ENCODE results near the gene PPP2R2D.

The PPP2R2D gene

DNA sequence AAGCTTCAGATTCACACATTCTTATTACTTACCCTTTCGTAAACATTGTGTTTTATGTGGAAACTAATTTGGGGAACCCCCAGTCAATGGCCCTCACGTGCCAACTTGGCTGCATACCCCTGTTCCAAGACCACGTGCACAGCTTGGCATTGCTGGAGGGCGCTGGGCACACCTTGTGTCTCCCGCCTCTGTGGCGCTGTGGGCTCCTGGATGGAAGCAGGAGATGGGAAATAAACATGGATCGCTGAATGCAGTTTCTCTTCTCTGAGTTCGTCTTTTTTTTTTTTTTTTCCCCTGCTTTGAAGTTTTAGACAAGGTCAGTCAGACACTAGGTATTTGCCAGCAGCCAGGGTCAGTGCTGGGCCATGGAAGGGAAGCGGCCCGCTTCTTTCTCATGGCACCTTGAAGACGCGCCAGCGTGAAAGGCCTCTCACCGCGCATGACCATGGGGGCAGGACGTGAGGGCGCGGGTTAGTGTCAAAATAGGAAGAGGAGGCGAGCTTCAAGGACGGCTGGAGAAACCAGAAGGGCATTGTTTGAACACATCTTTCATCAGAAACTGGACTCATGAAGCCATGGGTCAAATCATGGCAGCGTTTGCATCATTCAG, 53.7 kb downstream of the PPP2R2D start:
- no peak for DNase-seq

DNA sequence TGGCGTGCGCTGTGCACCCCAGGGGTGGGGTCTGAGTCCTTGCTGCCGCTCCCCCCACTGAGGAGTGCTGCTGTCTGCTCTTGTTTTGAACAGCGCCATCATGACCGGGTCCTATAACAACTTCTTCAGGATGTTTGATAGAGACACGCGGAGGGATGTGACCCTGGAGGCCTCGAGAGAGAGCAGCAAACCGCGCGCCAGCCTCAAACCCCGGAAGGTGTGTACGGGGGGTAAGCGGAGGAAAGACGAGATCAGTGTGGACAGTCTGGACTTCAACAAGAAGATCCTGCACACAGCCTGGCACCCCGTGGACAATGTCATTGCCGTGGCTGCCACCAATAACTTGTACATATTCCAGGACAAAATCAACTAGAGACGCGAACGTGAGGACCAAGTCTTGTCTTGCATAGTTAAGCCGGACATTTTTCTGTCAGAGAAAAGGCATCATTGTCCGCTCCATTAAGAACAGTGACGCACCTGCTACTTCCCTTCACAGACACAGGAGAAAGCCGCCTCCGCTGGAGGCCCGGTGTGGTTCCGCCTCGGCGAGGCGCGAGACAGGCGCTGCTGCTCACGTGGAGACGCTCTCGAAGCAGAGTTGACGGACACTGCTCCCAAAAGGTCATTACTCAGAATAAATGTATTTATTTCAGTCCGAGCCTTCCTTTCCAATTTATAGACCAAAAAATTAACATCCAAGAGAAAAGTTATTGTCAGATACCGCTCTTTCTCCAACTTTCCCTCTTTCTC, 55.0 kb downstream of the PPP2R2D start:
- no peak for DNase-seq

DNA sequence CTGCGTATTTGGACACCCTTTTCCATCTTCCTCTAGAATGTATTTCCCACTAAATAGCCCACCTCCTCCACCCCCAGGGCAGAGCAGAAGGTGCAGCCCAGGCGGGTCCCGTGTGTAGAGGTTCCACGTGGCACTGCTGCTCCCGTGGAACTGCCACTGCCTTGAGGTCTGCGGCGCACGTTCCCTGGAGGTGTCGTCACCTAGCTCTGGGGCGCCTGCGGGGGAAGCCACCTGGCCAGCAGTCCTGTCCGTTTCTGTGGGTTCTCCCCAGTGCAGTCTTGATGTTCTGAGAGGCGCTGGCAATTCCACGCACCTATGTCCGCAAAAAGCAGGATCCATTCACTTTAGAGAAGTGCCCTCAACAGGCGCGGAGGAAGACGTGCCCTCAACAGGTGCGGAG, 59.0 kb downstream of the PPP2R2D start:
- DNase-seq, result no peak

DNA sequence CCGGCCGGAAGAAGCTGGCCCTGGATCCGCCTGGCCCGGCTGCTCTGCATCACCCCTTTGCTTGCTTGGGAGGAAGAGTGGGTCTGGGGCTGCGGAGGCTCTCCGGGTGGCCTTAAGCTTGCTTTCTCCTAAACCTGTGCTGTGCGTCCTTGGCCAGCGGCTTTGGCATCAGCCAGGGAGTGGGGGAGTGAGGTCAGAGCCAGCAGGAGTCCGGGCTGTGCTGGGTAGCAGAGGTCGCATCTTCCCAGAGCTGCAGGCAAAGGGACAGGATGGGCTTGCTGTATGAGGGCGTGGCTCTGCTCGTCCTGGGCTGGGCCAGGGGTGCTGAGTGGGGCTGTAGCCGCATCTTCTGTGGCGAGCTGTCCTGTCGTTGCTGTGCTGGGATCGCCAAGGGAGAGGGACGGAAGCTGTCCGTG, 59.8 kb downstream of the PPP2R2D start:
- no peak for DNase-seq

DNA sequence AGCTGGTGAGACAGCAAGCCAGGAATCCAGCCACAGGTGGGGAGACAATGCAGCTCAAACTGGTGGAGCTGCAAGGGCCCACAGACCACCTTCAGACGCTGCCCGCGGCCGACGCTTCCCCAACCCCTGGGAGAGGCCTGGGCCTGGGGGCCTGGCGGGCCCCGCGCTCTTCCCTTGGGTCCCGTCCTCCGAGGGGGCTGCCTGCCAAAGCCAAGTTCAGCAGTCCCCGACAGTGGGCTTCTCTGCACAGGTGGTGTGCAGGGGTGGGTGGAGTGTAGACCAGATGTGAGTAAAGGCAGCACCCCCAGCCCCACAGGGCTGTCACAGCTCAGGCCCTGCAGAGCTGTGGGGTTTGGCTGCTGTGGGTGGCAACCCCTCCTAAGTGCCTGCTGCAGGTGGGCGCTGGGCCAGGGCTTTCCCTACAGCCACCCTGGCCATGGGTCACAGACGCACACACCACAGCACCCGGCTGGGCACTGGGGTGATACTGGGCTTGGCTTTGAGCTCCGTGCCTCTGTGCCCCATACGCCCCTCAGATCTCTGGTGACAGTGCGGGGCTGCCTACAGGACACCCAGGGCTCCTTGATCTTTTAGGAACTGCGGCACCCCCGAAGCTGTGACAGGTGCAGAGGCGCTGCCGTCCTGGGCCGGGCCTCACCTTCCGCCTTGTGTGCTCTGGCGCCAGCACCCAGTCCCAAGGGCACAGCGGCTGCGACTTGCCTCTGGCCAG, 60.4 kb downstream of the PPP2R2D start:
- DNase-seq, result no peak

DNA sequence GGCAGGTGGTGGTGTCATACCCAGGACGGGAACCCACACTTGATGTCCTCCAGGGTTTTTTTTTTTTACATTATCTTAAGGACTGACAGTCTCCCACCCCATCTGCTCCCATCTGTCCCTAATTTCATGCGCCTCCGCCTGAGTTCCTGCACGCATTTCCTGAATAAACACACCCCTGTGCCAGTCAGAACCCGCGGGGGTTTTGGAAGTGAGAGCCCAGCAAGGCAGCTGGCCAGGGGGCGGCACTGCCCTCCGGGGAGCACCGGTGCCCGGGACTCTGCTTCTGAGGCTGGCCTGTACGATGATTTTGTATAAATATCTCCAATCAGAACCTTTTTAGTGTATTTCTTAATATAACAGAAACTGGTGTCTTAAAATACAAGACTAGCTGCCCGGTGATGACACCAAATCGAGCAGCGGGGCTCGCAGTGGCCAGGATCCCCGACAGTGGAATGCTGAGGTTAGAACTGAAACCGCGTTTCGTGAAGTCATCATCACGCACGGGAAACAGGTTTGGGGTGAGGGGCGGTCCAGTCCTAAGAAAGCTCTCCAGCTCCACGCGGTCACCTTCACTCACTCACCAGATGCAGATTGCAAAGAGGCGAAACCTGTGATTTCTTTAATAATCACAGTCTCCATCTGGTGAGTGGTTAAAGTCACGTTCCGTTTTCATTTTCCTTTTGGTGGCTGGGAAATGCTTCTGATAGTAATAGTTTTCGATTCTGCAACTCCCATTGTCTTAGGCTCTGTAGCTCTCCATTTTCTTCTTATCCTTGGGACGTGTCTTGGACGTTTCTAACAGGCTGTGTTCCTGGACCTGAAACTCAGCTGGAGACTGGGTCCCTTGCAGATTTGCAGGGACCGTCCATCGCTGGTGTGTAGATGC, 61.2 kb downstream of the PPP2R2D start:
- no peak for DNase-seq

DNA sequence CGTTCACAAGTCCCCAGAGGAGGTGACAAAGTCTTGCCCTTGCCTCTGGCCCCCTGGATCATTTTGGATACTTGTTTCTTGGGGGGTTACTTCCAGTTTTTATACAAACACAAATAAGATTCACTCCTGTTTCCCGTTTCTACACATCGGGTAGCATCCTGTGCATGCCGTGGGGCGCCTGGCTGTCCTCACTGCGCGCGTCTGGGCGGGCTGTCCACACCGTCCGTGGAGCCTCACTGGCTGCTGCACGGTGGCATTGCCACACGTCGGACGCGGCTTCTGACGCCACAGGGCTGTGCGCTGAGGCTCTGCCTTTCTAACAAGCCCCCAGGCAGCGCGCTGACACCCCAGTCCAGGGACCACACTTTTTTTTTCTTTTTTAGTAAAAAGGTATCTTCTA, 62.5 kb downstream of the PPP2R2D start:
- DNase-seq, result no peak

DNA sequence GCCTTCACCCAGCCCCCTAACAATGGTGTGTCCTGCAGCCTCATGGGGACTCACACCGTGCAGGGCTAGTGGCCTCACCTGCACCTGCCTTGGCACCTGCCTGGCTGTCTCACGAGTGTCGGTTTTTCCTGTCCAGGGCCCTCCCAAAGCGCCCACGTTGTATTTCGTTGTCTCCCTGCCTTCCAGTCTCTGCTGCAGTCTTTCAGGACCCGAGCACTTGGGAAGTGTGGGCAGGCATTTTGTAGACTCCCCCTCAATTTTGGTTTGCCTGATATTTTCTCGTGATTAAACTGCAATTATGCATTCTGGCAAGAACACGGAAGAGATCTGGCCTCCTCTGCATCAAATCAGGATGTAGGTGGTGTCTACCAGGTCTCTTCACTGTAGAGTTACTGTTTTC, 63.0 kb downstream of the PPP2R2D start:
- no peak for DNase-seq

DNA sequence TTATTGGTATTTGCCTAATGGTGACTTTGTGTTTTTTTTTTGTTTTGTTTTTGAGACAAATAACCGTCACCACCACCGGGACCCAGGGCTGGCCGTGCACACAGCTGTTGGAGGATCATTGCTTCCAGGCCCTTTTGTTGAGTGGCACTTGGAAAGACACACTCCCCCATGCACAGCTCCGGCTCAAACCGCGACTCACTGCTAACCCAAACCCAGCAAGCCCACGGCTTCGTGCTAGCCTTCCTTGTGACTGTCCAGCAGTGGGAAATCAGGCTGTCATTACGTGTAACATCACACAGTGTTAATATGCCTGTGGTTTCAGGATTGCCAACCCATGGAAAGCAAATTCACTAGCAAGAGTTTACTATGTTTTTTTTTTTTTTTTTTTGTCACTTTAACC, 63.5 kb downstream of the PPP2R2D start:
- no peak for DNase-seq

DNA sequence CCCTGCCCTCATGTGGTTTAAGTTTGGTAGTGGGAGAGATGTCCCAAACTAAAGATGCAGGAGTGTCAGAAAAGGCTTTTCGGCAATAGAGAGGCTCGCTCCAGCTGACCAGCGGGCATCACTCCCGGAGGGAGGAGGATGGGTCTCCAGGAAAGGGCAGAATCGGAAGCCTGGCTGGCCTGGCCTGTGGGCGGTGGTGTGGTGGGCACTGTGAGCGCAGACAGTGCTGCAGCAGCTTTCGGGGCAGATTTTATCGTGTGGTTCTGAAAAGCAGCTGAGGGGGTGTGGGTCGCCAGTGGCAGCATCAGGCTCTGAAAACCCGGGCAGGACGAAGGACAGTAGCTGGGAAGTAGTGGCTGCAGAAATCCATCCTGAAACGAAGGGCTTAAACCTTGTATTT, 68.1 kb downstream of the PPP2R2D start:
- no peak for DNase-seq

DNA sequence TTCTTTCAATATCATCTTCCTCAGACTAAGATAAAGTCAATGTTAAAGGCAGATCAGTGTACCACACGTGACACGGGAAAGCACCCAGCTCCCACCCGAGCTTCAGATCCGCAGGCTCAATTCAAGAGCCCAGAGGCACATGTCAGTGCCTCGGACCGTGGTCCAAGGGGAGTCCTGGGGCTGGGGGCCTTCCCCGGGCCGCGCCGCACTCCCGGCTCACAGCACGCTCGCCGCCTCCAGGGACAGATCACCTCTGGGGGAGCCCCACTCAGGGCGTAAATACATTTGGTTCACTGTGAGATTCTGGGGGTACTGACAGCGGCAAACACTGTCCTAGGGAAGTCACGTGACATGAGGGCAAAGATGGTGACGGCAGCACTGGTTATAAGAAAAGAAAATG, 70.1 kb downstream of the PPP2R2D start:
- DNase-seq, result no peak

DNA sequence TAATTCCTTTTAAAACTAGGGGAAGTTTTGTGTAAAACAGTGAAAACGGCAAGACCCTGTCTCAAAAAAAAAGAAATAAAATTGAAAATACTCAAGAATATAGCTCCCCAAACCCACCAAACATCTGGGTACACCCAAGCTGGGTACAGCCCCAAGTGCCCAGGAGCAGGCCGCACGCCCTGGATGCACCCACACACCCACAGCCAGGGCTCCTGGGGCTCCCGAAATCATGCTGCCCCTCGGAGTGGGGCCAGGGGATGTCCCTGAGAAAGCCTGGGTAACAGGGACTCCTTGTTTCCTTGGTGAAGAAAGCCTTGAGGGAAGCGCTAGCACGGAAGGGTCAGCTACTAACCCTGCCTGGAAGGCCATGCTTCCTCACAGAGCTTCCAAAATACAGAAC, 70.8 kb downstream of the PPP2R2D start:
- no peak for DNase-seq

DNA sequence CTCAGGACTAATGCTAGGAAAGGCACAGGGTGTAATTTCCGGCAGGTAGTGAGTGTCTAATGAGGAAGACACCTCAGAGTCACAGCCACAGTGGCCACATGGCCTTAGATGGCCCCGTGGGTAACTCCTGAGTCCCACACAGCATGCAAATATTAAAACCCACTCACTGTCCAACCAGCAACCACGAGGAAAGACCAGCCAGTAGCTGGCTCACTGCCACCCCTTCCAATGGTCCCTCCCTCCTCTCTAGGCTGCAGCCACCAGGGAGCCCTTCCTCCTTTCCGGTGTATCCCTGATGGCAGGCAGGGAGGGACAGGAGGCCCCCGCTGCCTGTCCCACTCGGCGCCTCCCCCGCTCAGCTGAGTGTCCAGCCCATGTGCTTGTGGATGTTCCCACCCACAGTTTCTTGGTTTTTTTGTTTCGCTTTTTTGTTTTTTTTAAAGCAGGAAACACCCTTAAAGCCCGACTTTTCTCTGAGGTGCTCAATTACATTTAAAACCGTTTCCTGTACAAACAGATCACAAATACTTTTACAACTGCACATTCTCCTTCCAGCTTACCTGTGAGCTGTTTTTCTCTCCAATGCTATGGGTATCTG, 71.8 kb downstream of the PPP2R2D start:
- DNase-seq, result peak; percentile 39

DNA sequence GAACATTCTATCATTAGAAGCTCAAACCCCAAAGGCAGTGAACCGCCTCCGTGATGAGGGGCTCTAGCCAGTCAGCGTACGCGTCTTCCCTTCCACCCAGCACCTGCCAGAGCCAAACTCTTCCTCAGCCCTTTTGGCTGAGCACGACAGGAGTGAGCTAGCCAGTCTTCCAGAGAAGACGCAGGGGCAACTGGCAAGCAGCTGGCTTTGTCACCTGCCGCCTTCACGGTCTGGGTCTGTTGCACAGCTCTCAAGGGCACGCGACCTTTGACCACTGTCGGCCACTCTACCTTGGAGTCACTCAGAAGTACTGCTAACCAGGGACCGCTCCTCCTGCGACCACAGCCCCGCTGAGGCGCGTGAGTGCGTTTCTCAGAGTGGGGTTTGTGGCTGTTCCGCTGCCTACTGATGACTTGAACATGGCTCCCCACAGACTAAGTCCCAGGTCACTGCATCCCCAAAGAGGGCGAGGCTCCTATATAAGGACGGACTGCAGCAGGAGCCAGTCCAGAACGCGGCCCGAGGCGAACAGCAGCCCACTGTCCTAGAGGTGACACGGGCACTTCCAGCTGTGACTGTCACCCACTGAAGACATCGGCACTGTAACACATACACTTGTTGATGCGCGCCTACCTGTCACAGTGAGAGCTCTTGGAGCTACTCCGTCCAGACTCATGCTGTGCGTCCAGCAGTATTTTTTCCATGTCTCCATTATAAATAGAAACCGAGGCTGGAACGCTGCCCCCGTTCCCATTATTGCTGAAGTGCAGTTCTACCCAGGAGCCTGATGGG, 72.5 kb downstream of the PPP2R2D start:
- no peak for DNase-seq

DNA sequence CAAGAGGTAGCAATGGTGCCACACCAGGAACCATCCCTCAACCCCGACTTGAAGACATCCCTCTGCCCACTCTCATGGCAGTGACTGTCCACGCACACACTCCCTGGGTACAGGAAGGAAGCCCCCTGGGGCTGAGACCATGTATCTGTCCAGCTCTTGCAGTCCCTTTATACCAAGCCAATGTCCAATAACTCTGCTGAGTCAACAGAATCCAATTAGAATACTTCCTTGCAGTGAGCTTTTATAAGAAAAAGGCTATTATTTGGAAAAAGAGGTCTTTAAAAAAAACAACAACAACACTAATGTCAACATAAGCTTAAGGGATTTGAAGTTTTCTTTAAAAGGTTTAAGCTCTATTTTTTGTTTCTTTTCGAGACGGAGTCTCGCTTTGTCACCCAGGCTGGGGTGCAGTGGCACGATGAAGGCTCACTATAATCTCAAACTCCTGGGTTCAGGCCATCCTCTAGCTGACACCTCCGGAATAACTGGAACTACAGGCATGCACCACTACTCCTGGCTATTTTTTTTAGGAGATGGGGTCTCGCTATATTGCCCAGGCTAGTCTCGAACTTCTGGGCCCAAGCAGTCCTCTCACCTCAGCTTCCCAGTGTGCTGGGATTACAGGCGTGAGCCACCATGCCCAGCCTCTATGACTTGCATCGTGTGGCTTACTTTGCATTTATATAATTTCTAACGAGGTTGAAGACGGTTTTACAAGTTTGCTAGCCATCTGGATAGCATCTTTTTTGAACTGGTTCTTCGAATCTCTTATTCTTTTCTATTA, 73.4 kb downstream of the PPP2R2D start:
- DNase-seq, result no peak

DNA sequence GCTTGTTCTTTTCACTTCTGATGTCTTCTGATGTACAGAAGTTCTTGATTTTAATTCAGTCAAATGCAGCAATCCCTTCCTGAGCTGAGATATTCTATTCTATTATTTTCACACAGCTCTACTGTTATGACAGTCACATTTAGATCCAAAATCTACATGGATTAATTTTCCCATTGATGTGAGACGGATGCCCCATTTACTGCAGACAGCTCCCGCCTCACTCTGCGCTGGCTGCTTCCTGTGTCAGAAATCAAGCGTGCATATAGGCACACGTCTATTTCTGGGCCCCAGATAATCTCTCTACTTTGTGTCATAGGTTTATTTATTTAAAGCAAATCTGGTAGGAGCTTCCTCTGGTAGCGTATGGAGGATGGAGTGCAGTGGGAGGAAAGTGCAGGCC, 74.2 kb downstream of the PPP2R2D start:
- no peak for DNase-seq

DNA sequence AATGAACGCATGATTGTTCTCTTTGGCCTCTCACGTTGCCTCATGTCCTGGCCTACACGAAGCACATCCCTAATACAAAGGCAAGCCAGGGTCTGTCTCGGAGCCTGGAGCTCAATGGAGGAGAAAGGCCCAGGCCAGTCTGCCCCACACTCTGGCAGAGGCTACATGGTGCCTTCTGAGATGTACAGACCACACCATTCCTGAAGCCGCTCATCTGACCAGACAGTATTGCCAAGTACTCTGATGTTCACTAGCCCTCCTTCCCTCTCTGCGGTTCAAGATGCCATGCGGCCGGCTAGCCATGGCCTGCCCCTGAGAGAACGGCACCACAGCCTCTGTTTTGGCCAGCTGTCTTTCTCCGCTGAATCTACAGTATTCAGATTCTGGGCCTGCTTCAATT, 75.0 kb downstream of the PPP2R2D start:
- no peak for DNase-seq

DNA sequence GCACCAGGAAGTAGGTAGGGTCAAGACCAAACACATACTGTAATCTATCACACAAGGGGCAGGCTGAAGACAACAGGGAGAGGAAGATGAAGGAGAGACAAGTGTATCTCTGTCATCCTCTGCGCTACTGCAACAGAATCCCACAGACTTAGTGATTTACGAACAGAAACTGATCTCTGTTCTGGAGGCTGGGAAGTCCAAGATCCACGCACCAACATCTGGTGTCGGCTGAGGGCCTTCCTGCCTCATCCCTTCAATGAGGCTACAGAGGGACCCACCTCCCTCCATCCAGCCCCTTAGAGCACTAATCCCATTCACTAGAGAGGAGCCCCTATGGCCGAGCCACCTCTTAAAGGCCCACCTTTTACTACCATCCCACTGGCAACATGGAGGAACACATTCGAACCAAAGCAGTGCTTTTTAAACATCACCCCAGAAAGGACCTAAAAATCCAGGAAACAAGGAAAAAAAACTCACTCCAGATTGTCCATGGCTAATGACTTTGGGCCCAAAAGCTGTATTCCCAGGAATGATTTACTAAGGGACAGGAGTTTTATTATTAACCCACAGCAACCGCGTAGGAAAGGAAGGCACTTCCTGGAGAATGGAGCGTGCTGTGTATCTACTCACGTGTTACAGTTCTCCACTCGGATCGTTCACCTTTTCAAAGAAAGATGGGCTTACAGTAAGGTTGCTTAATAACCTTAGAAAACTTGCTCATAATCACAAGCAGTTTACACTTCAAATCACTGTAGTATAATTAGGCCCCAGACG, 76.7 kb downstream of the PPP2R2D start:
- no peak for DNase-seq

DNA sequence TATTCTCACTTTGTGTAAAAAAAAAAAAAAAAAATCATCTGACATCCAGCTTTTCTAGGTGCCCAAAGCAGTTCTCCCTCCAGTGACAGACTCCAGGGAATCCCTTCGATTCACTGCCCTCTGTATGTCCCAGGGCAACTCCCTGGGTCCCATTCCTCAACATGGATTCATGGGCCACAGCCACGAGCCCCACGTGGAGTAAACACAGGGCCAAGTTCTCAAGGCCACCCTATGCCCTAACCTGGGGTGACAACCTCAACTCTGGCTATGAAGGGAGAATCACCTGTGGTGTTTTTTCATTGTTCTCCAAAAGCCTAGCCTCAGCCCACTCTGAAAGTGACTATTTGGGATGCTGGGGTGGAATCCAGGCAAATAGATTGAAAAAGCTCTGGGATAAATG, 77.6 kb downstream of the PPP2R2D start:
- no peak for DNase-seq

DNA sequence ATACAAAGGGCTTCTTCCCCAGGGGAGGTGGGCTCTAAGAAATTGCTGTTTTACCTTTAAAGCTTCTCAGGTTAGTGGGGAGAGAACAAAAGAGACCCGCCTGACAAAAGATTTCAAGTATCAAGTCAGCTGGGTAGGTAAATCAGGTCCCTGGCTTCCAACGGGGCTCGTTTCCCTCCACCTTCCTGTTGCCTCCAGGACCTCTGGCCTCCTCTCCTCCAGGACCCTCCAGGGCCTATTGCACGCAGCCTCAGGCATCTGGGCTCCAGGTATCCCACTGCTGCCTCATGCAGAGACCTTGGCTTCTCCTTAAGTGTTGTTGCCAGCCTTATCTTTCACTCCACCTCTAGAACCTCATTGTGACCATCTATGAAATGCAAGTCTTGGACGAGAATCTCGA, 78.0 kb downstream of the PPP2R2D start:
- DNase-seq, result no peak

All from activated naive CD4-positive, alpha-beta T cell treated with anti-CD3 and anti-CD28 coated beads, Interleukin-2, amount 50 U/mL, for 16 hours (primary cell).